Measurements from ENCODE around the gene COA8.
A peak's percentile ranks its signal among the peaks of the same experiment; 100 is the strongest.
"Not testable (repeated sequence)": the region's sequence is repeated elsewhere in the genome, so short reads cannot be mapped to it uniquely, and the experiment has no call there.

COA8 gene

GRCh38 chr14:103604620-103605019, 41.9 kb downstream of the COA8 start:
- Histone ChIP-seq H3K27me3 (ENCODE audit: control insufficient read depth in 5 of 5, insufficient read depth in 4 of 5, low read length in 5 of 5) (peaks cover 0 to 5% (median 0%) of the 10 kb centered on the region in 5 donors), H3K4me3 (ENCODE audit: low read depth in 1 of 5, low read length in 5 of 5) (no peak overlapping the region), H3K27ac (ENCODE audit: low read depth, low read length) (no peak overlapping the region), H3K4me1 (ENCODE audit: control insufficient read depth in 5 of 5, insufficient read depth in 5 of 5, low read length in 5 of 5) (peaks cover 0 to 20% (median 19%) of the 10 kb centered on the region in 5 donors), H3K9me3 (ENCODE audit: control insufficient read depth in 5 of 5, low read length in 5 of 5) (no peaks in the 10 kb centered on the region), H3K9ac (ENCODE audit: low read length in 5 of 5) (no peak overlapping the region), H3K36me3 (ENCODE audit: control insufficient read depth in 5 of 5, insufficient read depth in 5 of 5, low read length in 5 of 5) (no peaks in the 10 kb centered on the region)

DNA sequence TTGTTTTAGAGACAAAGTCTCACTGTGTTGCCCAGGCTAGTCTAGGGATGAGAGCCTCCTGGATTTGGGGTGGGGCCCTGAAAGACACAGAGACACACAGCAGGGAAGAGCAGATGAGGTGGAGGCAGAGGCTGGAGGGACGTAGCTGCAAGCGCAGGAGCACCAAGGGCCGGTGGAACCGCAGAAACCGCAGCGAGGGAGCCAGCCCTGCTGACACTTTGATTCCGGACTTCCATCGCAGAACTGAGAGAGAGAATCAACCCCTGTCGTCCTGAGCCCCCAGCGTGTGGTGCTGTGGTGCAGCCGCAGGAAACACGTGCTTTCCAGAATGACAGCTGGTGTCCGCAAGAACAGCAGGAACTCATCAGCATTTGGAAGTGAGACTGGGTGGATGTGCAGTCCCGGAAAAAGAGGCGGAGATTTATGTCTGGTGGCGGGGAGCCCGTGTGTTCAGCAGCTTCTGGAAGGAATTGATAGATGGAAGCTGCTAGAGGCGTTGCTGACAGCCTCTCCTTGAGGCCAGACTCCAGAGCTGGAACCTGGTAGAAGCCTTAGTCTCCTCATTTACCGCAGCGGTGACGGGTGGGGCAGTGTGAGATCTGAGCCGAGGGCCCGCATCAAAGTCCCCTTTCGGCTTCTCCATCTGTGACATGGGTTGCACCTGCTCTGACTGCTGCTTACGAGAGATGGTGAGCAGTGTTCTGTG, 44.4 kb downstream of the COA8 start:
- peaks cover 0 to 20% (median 19%) of the 10 kb centered on the region in 5 donors for H3K4me1 ChIP-seq (ENCODE audit: control insufficient read depth in 5 of 5, insufficient read depth in 5 of 5, low read length in 5 of 5)
- H3K36me3 ChIP-seq (ENCODE audit: control insufficient read depth in 5 of 5, insufficient read depth in 5 of 5, low read length in 5 of 5), result no peaks in the 10 kb centered on the region
- H3K27ac ChIP-seq (ENCODE audit: low read depth, low read length), result no peak overlapping the region
- H3K9ac ChIP-seq (ENCODE audit: low read length in 5 of 5), result peak overlapping the region in 1 of 5 donors; percentile 22
- H3K27me3 ChIP-seq (ENCODE audit: control insufficient read depth in 5 of 5, insufficient read depth in 4 of 5, low read length in 5 of 5), result peaks cover 0 to 5% (median 0%) of the 10 kb centered on the region in 5 donors
- peak overlapping the region; percentile 17 to 59 (median 46) for H3K4me3 ChIP-seq (ENCODE audit: low read depth in 1 of 5, low read length in 5 of 5)
- H3K9me3 ChIP-seq (ENCODE audit: control insufficient read depth in 5 of 5, low read length in 5 of 5), result peaks cover 0 to 10% (median 8%) of the 10 kb centered on the region in 5 donors

- Histone ChIP-seq H3K9me3 (ENCODE audit: control insufficient read depth in 5 of 5, low read length in 5 of 5) (peaks cover 0 to 10% (median 8%) of the 10 kb centered on the region in 5 donors), H3K27ac (ENCODE audit: low read depth, low read length) (no peak overlapping the region), H3K36me3 (ENCODE audit: control insufficient read depth in 5 of 5, insufficient read depth in 5 of 5, low read length in 5 of 5) (no peaks in the 10 kb centered on the region), H3K27me3 (ENCODE audit: control insufficient read depth in 5 of 5, insufficient read depth in 4 of 5, low read length in 5 of 5) (peaks cover 0 to 5% (median 0%) of the 10 kb centered on the region in 5 donors), H3K9ac (ENCODE audit: low read length in 5 of 5) (no peak overlapping the region), H3K4me1 (ENCODE audit: control insufficient read depth in 5 of 5, insufficient read depth in 5 of 5, low read length in 5 of 5) (peaks cover 0 to 20% (median 19%) of the 10 kb centered on the region in 5 donors), H3K4me3 (ENCODE audit: low read depth in 1 of 5, low read length in 5 of 5) (peak overlapping the region in 4 of 5 donors; percentile 25 to 59 (median 48))
These were observed 45.1 kb downstream of the COA8 start for GRCh38 chr14:103607822-103608221.

DNA sequence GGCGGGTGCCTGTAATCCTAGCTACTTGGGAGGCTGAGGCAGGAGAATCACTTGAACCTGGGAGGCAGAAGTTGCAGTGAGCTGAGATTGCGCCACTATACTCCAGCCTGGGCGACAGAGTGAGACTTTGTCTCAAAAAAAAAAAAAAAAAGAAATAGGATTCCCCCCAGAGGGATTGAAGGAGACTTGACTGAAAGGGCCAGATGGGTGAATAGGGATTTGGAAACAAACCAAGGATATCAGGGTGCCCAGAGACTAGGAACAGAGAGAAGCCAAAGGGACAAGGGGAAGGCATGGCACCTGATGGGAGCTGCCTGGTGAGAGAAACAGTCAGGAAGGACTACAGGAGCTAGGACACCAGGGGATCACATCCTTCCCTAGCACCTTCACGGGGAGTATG, 46.3 kb downstream of the COA8 start:
- H3K27me3 ChIP-seq (ENCODE audit: control insufficient read depth in 5 of 5, insufficient read depth in 4 of 5, low read length in 5 of 5); H3K27ac ChIP-seq (ENCODE audit: low read depth, low read length); H3K4me3 ChIP-seq (ENCODE audit: low read depth in 1 of 5, low read length in 5 of 5); H3K36me3 ChIP-seq (ENCODE audit: control insufficient read depth in 5 of 5, insufficient read depth in 5 of 5, low read length in 5 of 5); H3K9ac ChIP-seq (ENCODE audit: low read length in 5 of 5): not testable (repeated sequence)
- H3K4me1 ChIP-seq (ENCODE audit: control insufficient read depth in 5 of 5, insufficient read depth in 5 of 5, low read length in 5 of 5), result peaks cover 0 to 20% (median 19%) of the 10 kb centered on the region in 5 donors
- H3K9me3 ChIP-seq (ENCODE audit: control insufficient read depth in 5 of 5, low read length in 5 of 5), result peaks cover 0 to 10% (median 8%) of the 10 kb centered on the region in 5 donors

- Histone ChIP-seq H3K27ac (ENCODE audit: low read depth, low read length) (no peak overlapping the region), H3K4me1 (ENCODE audit: control insufficient read depth in 5 of 5, insufficient read depth in 5 of 5, low read length in 5 of 5) (peaks cover 0 to 20% (median 19%) of the 10 kb centered on the region in 5 donors), H3K27me3 (ENCODE audit: control insufficient read depth in 5 of 5, insufficient read depth in 4 of 5, low read length in 5 of 5) (peaks cover 0 to 5% (median 0%) of the 10 kb centered on the region in 5 donors), H3K36me3 (ENCODE audit: control insufficient read depth in 5 of 5, insufficient read depth in 5 of 5, low read length in 5 of 5) (peaks cover 0 to 3% (median 0%) of the 10 kb centered on the region in 5 donors), H3K9me3 (ENCODE audit: control insufficient read depth in 5 of 5, low read length in 5 of 5) (peaks cover 0 to 10% (median 8%) of the 10 kb centered on the region in 5 donors), H3K4me3 (ENCODE audit: low read depth in 1 of 5, low read length in 5 of 5) (no peak overlapping the region), H3K9ac (ENCODE audit: low read length in 5 of 5) (no peak overlapping the region)
These were observed 48.5 kb downstream of the COA8 start for GRCh38 chr14:103611215-103611614.

DNA sequence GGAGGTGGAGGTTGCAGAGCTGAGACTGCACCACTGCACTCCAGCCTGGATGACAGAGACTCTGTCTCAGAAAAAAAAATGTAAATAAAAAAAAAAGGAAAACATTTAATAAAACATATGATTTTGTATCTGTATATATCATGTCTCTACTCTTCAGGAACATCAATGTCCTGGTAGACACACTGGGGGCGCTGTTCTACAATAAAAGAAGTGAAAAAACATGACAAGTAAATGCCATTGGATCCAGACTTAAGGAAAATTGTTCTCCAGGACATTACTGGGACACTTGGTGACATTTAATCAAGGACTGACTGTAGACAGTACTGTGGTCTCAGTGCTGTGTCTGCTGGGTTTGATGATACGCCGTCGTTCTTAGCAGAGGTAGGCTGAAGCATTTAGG, 50.8 kb downstream of the COA8 start:
- Histone ChIP-seq H3K9ac (ENCODE audit: low read length in 5 of 5) (no peak overlapping the region), H3K27ac (ENCODE audit: low read depth, low read length) (no peak overlapping the region), H3K36me3 (ENCODE audit: control insufficient read depth in 5 of 5, insufficient read depth in 5 of 5, low read length in 5 of 5) (peaks cover 0 to 3% (median 0%) of the 10 kb centered on the region in 5 donors), H3K4me1 (ENCODE audit: control insufficient read depth in 5 of 5, insufficient read depth in 5 of 5, low read length in 5 of 5) (peaks cover 0 to under 1% (median 0%) of the 10 kb centered on the region in 5 donors), H3K9me3 (ENCODE audit: control insufficient read depth in 5 of 5, low read length in 5 of 5) (peaks cover 0 to 10% (median 8%) of the 10 kb centered on the region in 5 donors), H3K4me3 (ENCODE audit: low read depth in 1 of 5, low read length in 5 of 5) (no peak overlapping the region), H3K27me3 (ENCODE audit: control insufficient read depth in 5 of 5, insufficient read depth in 4 of 5, low read length in 5 of 5) (peaks cover 0 to 2% (median 0%) of the 10 kb centered on the region in 5 donors)

- H3K4me1 ChIP-seq (ENCODE audit: control insufficient read depth in 5 of 5, insufficient read depth in 5 of 5, low read length in 5 of 5), result no peaks in the 10 kb centered on the region
- no peaks in the 10 kb centered on the region for H3K27me3 ChIP-seq (ENCODE audit: control insufficient read depth in 5 of 5, insufficient read depth in 4 of 5, low read length in 5 of 5)
- no peak overlapping the region for H3K27ac ChIP-seq (ENCODE audit: low read depth, low read length)
- no peaks in the 10 kb centered on the region for H3K9me3 ChIP-seq (ENCODE audit: control insufficient read depth in 5 of 5, low read length in 5 of 5)
- H3K9ac ChIP-seq (ENCODE audit: low read length in 5 of 5), result no peak overlapping the region
- peaks cover 0 to 3% (median 0%) of the 10 kb centered on the region in 5 donors for H3K36me3 ChIP-seq (ENCODE audit: control insufficient read depth in 5 of 5, insufficient read depth in 5 of 5, low read length in 5 of 5)
- H3K4me3 ChIP-seq (ENCODE audit: low read depth in 1 of 5, low read length in 5 of 5), result no peak overlapping the region
These were observed 54.0 kb downstream of the COA8 start for GRCh38 chr14:103616635-103617300.

- Histone ChIP-seq H3K27ac (ENCODE audit: low read depth, low read length) (no peak overlapping the region), H3K36me3 (ENCODE audit: control insufficient read depth in 5 of 5, insufficient read depth in 5 of 5, low read length in 5 of 5) (peaks cover 0 to 2% (median 0%) of the 10 kb centered on the region in 5 donors), H3K9me3 (ENCODE audit: control insufficient read depth in 5 of 5, low read length in 5 of 5) (no peaks in the 10 kb centered on the region), H3K27me3 (ENCODE audit: control insufficient read depth in 5 of 5, insufficient read depth in 4 of 5, low read length in 5 of 5) (no peaks in the 10 kb centered on the region), H3K4me1 (ENCODE audit: control insufficient read depth in 5 of 5, insufficient read depth in 5 of 5, low read length in 5 of 5) (peaks cover 3 to 6% (median 4%) of the 10 kb centered on the region in 5 donors), H3K9ac (ENCODE audit: low read length in 5 of 5) (no peak overlapping the region), H3K4me3 (ENCODE audit: low read depth in 1 of 5, low read length in 5 of 5) (no peak overlapping the region)
These were observed 56.3 kb downstream of the COA8 start for GRCh38 chr14:103619057-103619456.

DNA sequence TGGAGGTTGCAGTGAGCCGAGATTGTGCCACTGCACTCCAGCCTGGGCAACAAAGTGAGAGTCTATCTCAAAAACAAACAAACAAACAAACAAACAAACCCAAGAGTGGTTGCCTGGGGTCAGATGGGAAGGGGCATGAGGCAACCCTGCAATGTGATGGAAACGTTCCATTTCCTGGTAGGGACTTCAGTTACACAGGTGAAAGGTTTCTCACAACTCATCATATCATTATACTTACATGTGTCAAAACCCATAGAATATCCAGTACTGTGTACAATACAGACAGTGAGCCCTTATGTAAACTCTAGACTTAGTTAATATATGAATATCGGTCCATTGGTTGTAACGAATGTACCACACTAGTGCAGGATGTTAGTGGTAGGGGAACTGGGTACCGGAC, 59.1 kb downstream of the COA8 start:
- H3K9ac ChIP-seq (ENCODE audit: low read length in 5 of 5), result no peak overlapping the region
- peaks cover 3 to 22% (median 16%) of the 10 kb centered on the region in 5 donors for H3K4me1 ChIP-seq (ENCODE audit: control insufficient read depth in 5 of 5, insufficient read depth in 5 of 5, low read length in 5 of 5)

DNA sequence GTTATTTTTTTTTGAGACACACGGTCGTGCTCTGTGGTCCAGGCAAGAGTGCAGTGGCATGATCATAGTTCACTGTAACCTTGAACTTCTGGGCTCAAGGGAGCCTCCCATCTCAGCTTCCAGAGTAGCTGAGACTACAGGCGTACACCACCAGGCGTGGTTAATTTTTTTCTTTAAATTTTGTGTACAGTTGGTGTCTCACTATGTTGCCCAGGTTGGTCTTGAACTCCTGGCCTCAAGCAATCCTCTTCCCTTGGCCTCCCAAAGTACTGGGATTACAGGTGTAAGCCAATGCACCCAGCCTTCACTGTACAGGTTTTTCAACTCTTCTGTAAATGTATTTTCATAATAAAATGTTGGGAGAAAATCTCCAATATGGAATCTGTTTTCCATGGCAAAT, 60.5 kb downstream of the COA8 start:
- Histone ChIP-seq H3K9me3 (ENCODE audit: control insufficient read depth in 5 of 5, low read length in 5 of 5) (no peaks in the 10 kb centered on the region), H3K4me3 (ENCODE audit: low read depth in 1 of 5, low read length in 5 of 5) (no peak overlapping the region), H3K9ac (ENCODE audit: low read length in 5 of 5) (no peak overlapping the region), H3K27ac (ENCODE audit: low read depth, low read length) (no peak overlapping the region), H3K36me3 (ENCODE audit: control insufficient read depth in 5 of 5, insufficient read depth in 5 of 5, low read length in 5 of 5) (no peaks in the 10 kb centered on the region), H3K27me3 (ENCODE audit: control insufficient read depth in 5 of 5, insufficient read depth in 4 of 5, low read length in 5 of 5) (no peaks in the 10 kb centered on the region), H3K4me1 (ENCODE audit: control insufficient read depth in 5 of 5, insufficient read depth in 5 of 5, low read length in 5 of 5) (peaks cover 3 to 30% (median 25%) of the 10 kb centered on the region in 5 donors)

More for the DNA sequence above, 59.1 kb downstream of the COA8 start:
- no peaks in the 10 kb centered on the region for H3K27me3 ChIP-seq (ENCODE audit: control insufficient read depth in 5 of 5, insufficient read depth in 4 of 5, low read length in 5 of 5)
- no peak overlapping the region for H3K4me3 ChIP-seq (ENCODE audit: low read depth in 1 of 5, low read length in 5 of 5)
- H3K9me3 ChIP-seq (ENCODE audit: control insufficient read depth in 5 of 5, low read length in 5 of 5), result no peaks in the 10 kb centered on the region
- no peak overlapping the region for H3K27ac ChIP-seq (ENCODE audit: low read depth, low read length)
- no peaks in the 10 kb centered on the region for H3K36me3 ChIP-seq (ENCODE audit: control insufficient read depth in 5 of 5, insufficient read depth in 5 of 5, low read length in 5 of 5)

Measured in subcutaneous abdominal adipose tissue (tissue), 5 donors.